GM18502 (cell line): Measurements from ENCODE around the gene RAD21L1.
A peak's percentile ranks its signal among the peaks of the same experiment; 100 is the strongest.
"Not testable (repeated sequence)": the region's sequence is repeated elsewhere in the genome, so short reads cannot be mapped to it uniquely, and the experiment has no call there.

ENCODE experiments used
- ATAC-seq: cut with Tn5 transposase; IDR thresholded peaks from one replicate; pipeline ENCODE4 v1.9.1; 2021; ENCODE audit warnings: mild to moderate bottlenecking; ENCODE audit not compliant: unreplicated experiment, poor library complexity

Gene RAD21L1

GRCh38 chr20:1198751-1199150 is 27.1 kb upstream of the RAD21L1 start:
- ATAC-seq: no peak

GRCh38 chr20:1199212-1199873 is 26.5 kb upstream of the RAD21L1 start:
- no peak for ATAC-seq

DNA sequence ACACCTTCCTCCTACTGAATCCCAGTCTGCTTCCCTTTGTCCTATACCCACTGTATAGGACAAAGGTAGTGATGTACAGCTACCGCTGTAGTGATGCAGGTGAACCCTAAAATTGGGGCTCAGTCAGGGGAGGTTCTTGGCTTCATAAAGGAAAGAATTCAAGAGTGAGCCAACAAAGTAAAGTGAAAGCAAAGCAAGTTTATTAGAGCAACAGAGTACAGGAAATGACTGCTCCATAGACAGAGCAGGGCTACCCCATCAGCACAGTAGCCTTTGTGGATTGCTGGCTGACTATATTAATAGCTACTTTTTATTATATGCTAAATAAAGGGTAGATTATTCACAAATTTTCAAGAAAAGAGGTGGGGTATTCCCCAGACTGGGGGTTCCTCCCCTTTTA is 25.9 kb upstream of the RAD21L1 start:
- no peak for ATAC-seq

GRCh38 chr20:1202762-1203504 is 22.9 kb upstream of the RAD21L1 start, which contains the start of gene C20orf202:
C20orf202 (plus strand) TSS chr20:1203454; CDS start chr20:1203586, 132 bp downstream.
- no peak for ATAC-seq

DNA sequence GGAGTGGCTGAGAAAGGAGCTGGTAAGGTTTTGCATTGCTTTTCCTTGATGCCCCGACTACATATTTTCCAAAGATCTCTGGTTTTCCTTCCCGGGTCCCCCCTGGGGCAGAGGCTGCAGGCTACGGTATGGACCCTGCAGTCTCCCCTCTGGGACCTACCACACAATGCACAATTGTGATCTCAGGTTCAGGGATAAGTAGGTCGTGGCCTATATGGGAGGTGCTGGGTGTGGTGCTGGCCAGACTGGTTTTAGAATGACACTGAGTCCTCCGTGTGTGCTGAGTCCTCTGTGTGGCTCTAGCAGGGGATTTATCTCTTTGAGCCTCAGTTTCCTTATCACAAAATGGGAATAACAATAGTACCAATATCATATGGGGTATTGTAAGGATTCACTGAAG is 22.2 kb upstream of the RAD21L1 start:
- ATAC-seq: no peak

DNA sequence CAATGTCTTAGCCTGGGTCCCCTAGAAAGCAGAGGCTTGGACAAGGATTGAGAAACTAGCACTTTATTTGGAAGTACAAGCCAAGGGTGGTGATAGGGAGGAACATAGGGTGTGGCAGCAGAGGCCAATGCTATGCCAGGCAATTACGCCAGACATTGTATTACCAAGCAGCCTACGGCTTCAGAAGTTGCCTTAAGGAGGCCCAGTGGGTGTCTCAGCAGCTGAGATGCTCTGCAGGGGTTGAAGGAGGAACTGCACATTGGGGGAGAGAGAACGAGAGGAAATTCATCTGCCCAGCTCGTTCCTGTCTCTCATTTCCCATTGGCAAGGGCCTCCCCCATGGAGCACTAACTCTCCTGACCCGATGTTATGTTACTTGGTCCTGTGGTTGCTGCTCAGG is 21.7 kb upstream of the RAD21L1 start:
- no peak for ATAC-seq

DNA sequence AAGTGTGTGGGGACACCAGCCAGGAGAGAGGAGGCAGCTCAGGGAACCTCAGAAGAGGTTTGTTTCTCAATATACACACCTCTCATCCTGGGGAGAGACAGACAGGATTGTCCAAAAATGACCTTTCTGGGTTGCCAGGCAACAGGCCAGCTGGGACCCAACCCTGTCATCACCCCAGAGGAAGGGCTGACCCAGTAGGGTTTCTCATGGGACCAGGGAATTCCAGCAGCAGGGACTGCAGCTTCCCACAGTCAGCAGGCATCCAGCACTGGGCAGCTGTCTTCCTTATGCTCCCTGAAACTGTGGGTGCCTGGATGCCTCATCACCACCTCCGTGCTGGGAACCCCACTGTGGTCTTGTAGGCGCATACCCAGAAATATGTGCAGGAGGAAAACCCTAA is 21.3 kb upstream of the RAD21L1 start:
- ATAC-seq: no peak

DNA sequence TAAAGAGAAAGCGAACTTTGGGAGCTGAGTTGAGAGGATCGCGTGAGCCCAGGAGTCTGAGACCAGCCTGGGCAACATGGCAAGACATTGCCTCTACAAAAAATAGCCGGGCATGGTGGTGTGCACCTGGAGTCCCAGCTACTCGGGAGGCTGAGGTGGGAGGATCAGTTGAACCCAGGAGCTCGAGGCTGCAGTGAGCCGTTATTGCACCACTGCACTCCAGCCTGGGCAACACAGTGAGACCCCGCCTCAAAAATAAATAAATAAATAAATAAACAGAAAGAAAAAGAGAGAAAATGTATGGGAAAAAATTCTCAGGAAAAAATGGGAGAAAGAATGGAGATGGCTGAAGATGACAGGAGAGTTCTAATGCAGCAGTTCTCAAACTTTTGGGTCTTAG is 20.0 kb upstream of the RAD21L1 start:
- ATAC-seq: no peak

GRCh38 chr20:1206366-1207148 is 19.3 kb upstream of the RAD21L1 start:
- ATAC-seq: no peak

DNA sequence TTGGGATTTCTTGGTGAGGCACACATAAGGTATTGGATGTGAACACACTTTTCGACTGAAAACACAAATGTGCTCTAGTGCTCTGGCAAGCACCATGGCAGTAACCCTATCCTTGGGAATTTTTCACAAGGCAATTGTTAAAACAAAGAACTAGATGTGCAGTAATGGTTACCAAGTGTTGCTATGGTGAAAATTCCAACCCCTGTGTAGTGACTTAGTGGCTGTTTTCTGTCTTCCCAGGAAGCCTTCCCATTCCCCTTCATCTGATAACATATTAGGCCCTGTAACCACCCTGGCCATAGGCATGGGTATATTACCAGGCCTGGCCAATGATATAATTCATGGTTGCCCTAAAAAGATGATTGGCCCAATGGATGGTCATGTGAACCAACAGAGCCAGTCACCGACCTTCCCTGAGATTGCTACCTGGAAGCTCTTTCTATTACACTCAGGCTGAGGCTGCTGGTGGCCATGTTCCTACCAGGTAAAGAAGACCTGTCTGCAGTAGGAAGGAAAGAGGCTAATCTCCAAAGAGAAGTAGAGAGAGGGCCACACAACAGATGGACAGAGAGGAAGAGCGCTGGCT is 18.5 kb upstream of the RAD21L1 start:
- ATAC-seq: no peak

- no peak for ATAC-seq
Measured at GRCh38 chr20:1209447-1210387, 16.1 kb upstream of the RAD21L1 start.

DNA sequence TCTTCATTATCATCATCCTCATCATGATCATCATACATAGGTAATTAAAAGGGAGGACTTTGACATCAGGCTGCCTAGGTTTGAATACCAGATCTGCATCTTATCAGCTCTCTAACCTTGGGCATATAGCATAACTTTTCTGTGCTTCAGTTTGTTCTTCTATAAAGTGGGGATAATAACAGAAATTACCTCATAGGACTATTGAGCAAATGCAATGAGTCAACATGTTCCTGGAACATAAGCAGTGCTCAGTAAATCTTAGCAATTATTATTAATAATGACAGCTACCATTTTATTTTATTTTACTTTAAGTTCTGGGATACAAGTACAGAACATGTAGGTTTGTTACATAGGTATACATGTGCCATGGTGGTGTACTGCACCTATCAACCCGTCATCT is 15.3 kb upstream of the RAD21L1 start:
- ATAC-seq: no peak

- no peak for ATAC-seq
Measured at GRCh38 chr20:1212023-1212422, 13.8 kb upstream of the RAD21L1 start.

DNA sequence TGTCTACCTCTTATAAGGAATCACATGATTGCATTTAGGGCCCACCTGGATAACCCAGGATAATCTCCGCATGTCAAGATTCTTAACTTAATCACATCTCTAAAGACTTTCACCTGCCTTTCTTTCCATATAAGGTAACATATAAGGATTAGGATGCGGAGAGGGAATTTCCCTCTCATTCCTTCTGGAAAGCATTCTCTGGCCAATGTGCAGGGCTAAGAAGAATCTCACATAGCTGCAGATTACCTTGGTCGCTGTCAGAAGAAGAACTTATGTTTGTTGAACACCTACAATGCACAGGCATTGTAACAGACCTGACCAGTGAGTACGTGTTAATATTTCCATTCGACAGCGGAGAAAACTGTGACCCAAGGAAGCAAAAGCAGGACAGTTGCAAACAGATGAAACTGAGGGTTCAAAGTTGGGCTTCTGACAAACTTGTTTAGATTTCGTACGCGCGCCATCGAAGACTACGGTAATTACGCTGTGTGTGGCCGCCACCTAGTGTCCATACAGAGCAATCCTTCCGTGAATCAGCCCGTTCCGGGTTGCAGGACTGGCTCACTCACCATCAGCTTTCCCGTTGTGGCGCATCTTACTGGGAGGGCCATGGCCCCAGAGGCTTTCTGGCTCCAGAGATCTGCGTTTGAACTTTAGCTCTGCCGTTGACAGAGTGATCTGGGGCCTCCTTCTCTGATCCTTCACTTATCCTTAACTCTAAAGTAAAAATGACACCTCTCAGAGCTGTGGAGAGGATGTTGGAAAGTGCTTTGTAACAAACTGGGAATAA is 13.0 kb upstream of the RAD21L1 start:
- peak; percentile 56 for ATAC-seq

GRCh38 chr20:1214838-1215261 is 11.0 kb upstream of the RAD21L1 start:
- ATAC-seq: no peak

- no peak for ATAC-seq
Measured at GRCh38 chr20:1215386-1216170, 10.3 kb upstream of the RAD21L1 start.

DNA sequence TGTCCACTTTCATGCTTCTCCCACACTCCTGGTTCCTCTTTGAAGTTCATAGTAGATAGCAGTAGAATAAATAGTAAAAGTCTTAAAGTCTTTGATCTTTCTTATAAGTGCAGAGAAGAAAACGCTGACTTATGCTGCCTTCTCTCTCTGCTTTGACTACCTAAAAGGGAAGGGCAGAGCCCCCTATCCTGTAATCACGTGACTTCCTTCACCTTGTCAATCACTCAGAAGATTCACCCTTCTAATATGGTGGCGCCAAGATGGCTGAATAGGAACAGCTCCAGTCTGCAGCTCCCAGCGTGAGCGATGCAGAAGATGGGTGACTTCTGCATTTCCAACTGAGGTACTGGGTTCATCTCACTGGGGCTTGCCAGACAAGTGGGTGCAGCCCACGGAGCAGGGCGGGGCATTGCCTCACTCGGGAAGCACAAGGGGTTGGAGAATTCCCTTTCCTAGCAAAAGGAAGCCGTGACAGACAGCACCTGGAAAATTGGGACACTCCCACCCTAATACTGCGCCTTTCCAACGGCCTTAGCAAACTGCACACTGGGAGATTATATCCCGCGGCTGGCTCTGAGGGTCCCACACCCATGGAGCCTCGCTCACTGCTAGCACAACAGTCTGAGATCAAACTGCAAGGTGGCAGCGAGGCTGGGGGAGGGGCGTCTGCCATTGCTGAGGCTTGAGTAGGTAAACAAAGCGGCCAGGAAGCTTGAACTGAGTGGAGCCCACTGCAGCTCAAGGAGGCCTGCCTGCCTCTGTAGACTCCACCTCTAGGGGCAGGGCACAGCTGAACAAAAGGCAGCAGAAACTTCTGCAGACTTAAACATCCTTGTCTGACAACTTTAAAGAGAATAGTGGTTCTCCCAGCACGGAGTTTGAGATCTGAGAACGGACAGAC is 9.1 kb upstream of the RAD21L1 start:
- ATAC-seq: not testable (repeated sequence)
